Measurements from ENCODE around the gene TIMM13. TPM values are rescaled to one million over a fixed set of nuclear protein-coding genes. Genes with fewer than 3 reads are reported as not detected.

The TIMM13 gene
- total RNA-seq: 42.7 and 43.8 TPM in 2 replicates

DNA sequence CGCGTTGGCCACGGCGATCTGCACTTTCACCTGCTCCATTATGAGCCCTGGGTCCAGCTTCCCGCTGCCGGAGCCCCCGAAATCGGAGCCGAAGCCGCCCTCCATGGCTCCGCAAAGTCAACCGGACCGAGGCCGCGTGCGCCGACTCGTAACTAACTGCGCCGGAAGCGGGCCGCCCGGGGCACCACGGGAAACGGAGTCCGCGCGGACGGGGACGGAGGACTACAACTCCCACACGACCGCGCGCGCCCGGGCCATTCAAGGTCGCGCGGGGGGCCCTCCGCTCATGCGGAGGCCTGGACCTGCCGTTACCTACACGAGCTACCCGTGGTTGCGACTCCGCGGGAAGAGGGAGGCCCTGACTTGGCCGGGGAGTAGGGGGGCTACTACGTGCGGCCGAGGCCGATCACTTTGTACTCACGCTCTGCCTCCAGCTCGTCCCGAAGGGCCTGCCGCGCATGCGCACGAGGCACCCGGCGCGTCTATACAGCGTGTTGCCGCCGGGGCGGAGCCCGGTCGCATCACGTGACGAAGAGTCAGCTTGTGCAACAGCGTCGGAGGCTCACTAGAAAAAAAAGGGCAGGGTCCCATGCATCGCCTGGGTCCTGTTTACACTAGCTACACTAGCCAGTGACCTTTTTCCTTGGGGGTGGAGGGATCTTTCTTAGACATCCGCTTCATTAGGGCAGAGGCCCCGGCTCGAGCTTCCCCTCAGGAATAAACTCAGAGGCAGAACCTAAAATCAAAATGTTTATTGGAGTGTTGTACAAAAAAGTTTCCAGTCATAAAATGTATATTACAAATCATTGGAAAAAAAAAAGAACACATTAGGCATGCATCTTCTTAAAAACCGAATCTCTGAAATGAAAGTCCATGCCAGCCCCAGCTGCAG is at the start of gene TIMM13:
TIMM13 (minus strand) TSS at position 158 of the 892 bp plus-strand sequence; CDS start at position 105, 53 bp downstream.

DNA sequence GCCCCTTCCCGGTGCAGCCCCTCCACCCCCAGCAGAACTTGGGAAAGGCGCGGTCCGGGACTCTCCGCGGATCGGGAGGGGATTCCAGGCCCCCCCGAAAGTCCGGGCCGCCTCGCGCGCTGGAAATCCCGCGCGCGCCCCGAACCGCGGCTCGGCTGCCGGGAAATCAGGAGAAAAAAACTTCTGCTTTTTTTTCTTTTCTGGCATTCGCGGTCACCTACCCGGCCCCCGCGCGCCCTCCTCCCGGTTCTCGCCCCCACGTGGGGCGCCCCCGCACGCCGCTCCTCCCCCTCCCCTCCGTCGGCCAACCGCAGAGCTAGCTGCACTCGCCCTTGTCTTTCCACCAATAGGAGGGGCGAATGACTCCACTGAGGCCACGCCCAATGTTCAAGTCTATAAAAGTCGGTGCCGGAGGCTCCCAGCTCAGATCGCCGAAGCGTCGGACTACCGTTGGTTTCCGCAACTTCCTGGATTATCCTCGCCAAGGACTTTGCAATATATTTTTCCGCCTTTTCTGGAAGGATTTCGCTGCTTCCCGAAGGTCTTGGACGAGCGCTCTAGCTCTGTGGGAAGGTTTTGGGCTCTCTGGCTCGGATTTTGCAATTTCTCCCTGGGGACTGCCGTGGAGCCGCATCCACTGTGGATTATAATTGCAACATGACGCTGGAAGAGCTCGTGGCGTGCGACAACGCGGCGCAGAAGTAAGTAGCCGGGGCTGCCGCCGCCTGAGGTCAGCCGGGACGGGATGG is 48.5 kb upstream of the TIMM13 start, which contains the start of gene GADD45B:
GADD45B (plus strand) TSS at position 426 of the 749 bp plus-strand sequence; CDS start at position 658, 232 bp downstream.

Other genes with a start within 250 kb of the TIMM13 start
- 32.8 and 43.1 TPM in 2 replicates for gene PLEKHJ1, start 191.3 kb downstream of the TIMM13 start, total RNA-seq
- 44.0 and 55.9 TPM in 2 replicates for gene SF3A2, start 190.8 kb downstream of the TIMM13 start, total RNA-seq
- 0.93 and 1.1 TPM in 2 replicates for gene AMH, start 178.3 kb downstream of the TIMM13 start, total RNA-seq
- gene JSRP1, start 171.2 kb downstream of the TIMM13 start, total RNA-seq: not detected in 2 replicates
- not detected in 2 replicates for gene PEAK3, start 145.4 kb downstream of the TIMM13 start, total RNA-seq
- under 0.01 TPM in 1 of 2 replicates, not detected in the other for gene LINGO3, start 119.4 kb downstream of the TIMM13 start, total RNA-seq
- gene LSM7, start 99.0 kb downstream of the TIMM13 start, total RNA-seq: 145 and 168 TPM in 2 replicates
- gene SPPL2B, start 98.9 kb downstream of the TIMM13 start, total RNA-seq: 26.1 and 30.3 TPM in 2 replicates
- gene TMPRSS9, start 67.3 kb downstream of the TIMM13 start, total RNA-seq: under 0.01 TPM in 1 of 2 replicates, not detected in the other
- gene LMNB2, start 29.4 kb upstream of the TIMM13 start, total RNA-seq: 91.1 and 128 TPM in 2 replicates
- 24.0 and 53.3 TPM in 2 replicates for gene GADD45B, start 48.5 kb upstream of the TIMM13 start, total RNA-seq

All from thoracic aorta endothelial cell (primary cell).